Astrocyte (in vitro differentiated cells and primary cell): Measurements from ENCODE around the gene HTR3B.

Experiments
- EZH2 ChIP-seq: IDR thresholded peaks from 2 replicates; pipeline ENCODE4 v1.6.1; 2012; ENCODE audit warnings: mild to moderate bottlenecking, low read length, inconsistent platforms; ENCODE audit not compliant: insufficient read depth
- TF ChIP-seq, protein P1 (sequence below): IDR thresholded peaks from 2 replicates; pipeline ENCODE4 v1.5.1; 2011; ENCODE audit warnings: low read depth, mild to moderate bottlenecking, inconsistent platforms, low read length, moderate library complexity; ENCODE audit not compliant: insufficient read depth

- TF ChIP-seq, protein P1, sequence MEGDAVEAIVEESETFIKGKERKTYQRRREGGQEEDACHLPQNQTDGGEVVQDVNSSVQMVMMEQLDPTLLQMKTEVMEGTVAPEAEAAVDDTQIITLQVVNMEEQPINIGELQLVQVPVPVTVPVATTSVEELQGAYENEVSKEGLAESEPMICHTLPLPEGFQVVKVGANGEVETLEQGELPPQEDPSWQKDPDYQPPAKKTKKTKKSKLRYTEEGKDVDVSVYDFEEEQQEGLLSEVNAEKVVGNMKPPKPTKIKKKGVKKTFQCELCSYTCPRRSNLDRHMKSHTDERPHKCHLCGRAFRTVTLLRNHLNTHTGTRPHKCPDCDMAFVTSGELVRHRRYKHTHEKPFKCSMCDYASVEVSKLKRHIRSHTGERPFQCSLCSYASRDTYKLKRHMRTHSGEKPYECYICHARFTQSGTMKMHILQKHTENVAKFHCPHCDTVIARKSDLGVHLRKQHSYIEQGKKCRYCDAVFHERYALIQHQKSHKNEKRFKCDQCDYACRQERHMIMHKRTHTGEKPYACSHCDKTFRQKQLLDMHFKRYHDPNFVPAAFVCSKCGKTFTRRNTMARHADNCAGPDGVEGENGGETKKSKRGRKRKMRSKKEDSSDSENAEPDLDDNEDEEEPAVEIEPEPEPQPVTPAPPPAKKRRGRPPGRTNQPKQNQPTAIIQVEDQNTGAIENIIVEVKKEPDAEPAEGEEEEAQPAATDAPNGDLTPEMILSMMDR = no peak
- no peak for TF ChIP-seq EZH2
These were observed 28.4 kb upstream of the HTR3B start for GRCh38 chr11:113876074-113876797.
